ENCODE results near the gene KIF5A. TPM values are rescaled to one million over a fixed set of nuclear protein-coding genes. Genes with fewer than 3 reads are reported as not detected.

KIF5A gene
- total RNA-seq, 2 donors from 2014 or later = 2.3 to 4.5 TPM

GRCh38 chr12:57604992-57605810, 55.4 kb downstream of the KIF5A start:
- peaks cover 24% of the 10 kb centered on the region for H3K4me1 Mint-ChIP-seq
- H3K9me3 ChIP-seq (ENCODE audit: control insufficient read depth, low read length) = no peaks in the 10 kb centered on the region
- H3K4me3 Mint-ChIP-seq = peak overlapping the region; percentile 83
- peak overlapping the region; percentile 68 for H3K27ac ChIP-seq (ENCODE audit: low read depth, low read length)
- WGBS, 2 experiments (ENCODE audit: insufficient coverage in 1 of 2, insufficient read length in 1 of 2) = 5 to 24% methylated on average over 4 to 24 of the region's 25 CpGs
- peaks cover 8% of the 10 kb centered on the region for H3K27me3 Mint-ChIP-seq (ENCODE audit: insufficient read depth)
- peak; percentile 85 for DNase-seq
- H3K36me3 Mint-ChIP-seq (ENCODE audit: low read depth) = peaks cover 39% of the 10 kb centered on the region
- H3K4me3 ChIP-seq (ENCODE audit: low read length) = peak overlapping the region; percentile 85
- peak overlapping the region; percentile 77 for H3K27ac Mint-ChIP-seq
- H3K9me3 Mint-ChIP-seq = no peaks in the 10 kb centered on the region
- peaks cover 32% of the 10 kb centered on the region for H3K36me3 ChIP-seq (ENCODE audit: control insufficient read depth, insufficient read depth, low read length)
- H3K4me1 ChIP-seq (ENCODE audit: control insufficient read depth, insufficient read depth, low read length) = peaks cover 7% of the 10 kb centered on the region
- TF ChIP-seq CTCF (conservative IDR thresholded peaks at IDR 0.05) = no peak
- H3K27me3 ChIP-seq (ENCODE audit: control insufficient read depth, insufficient read depth, low read length, poor library complexity, severe bottlenecking) = peaks cover 6% of the 10 kb centered on the region
- H3K9ac ChIP-seq (ENCODE audit: extremely low read depth, low read length, poor library complexity, severe bottlenecking) = peak overlapping the region; percentile 35

DNA sequence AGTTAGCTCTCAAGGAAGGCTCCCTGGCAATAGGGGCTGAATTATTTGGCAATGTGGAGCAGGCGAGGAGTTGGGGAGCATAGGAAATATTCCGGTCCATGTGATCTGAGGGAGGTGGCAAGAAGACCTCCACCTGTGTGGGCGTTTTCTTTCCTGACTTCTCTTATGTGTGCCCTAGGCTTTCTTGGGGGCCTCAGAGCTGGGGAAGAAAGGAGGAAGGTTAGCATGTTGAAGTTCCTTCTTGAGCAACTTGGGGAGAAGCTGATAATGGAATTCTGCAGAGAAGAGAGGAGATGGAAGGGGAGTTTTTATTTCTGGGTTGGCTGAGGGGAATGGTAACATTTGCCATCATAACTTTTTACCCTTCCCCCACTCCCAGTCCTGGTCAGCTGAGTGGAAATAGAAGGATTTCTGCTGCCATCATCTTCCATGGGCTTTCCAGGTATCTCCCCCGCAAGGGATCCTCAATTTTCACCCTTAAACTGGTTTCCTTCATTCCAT, 56.0 kb downstream of the KIF5A start:
- Mint-ChIP-seq H3K27ac (no peak overlapping the region), H3K27me3 (ENCODE audit: insufficient read depth) (peaks cover 15% of the 10 kb centered on the region), H3K4me1 (peaks cover 26% of the 10 kb centered on the region), H3K4me3 (peak overlapping the region; percentile 83), H3K36me3 (ENCODE audit: low read depth) (peaks cover 33% of the 10 kb centered on the region), H3K9me3 (no peaks in the 10 kb centered on the region)
- TF ChIP-seq CTCF (conservative IDR thresholded peaks at IDR 0.05) = no peak
- Histone ChIP-seq H3K9me3 (ENCODE audit: control insufficient read depth, low read length) (no peaks in the 10 kb centered on the region), H3K36me3 (ENCODE audit: control insufficient read depth, insufficient read depth, low read length) (peaks cover 26% of the 10 kb centered on the region), H3K27ac (ENCODE audit: low read depth, low read length) (no peak overlapping the region), H3K27me3 (ENCODE audit: control insufficient read depth, insufficient read depth, low read length, poor library complexity, severe bottlenecking) (peaks cover 12% of the 10 kb centered on the region), H3K4me3 (ENCODE audit: low read length) (peak overlapping the region; percentile 85), H3K9ac (ENCODE audit: extremely low read depth, low read length, poor library complexity, severe bottlenecking) (no peak overlapping the region), H3K4me1 (ENCODE audit: control insufficient read depth, insufficient read depth, low read length) (peaks cover 7% of the 10 kb centered on the region)
- DNase-seq = no peak
- 72 to 90% methylated on average over 4 of the region's 4 CpGs for WGBS, 2 experiments (ENCODE audit: insufficient coverage in 1 of 2, insufficient read length in 1 of 2)

- H3K4me3 ChIP-seq (ENCODE audit: low read length) = peak overlapping the region; percentile 85
- H3K36me3 ChIP-seq (ENCODE audit: control insufficient read depth, insufficient read depth, low read length) = peaks cover 20% of the 10 kb centered on the region
- no peak overlapping the region for H3K27ac ChIP-seq (ENCODE audit: low read depth, low read length)
- Mint-ChIP-seq H3K36me3 (ENCODE audit: low read depth) (peaks cover 27% of the 10 kb centered on the region), H3K4me3 (no peak overlapping the region), H3K9me3 (no peaks in the 10 kb centered on the region), H3K4me1 (peaks cover 26% of the 10 kb centered on the region), H3K27me3 (ENCODE audit: insufficient read depth) (peaks cover 16% of the 10 kb centered on the region), H3K27ac (no peak overlapping the region)
- DNase-seq = no peak
- H3K9ac ChIP-seq (ENCODE audit: extremely low read depth, low read length, poor library complexity, severe bottlenecking) = no peak overlapping the region
- H3K9me3 ChIP-seq (ENCODE audit: control insufficient read depth, low read length) = no peaks in the 10 kb centered on the region
- H3K27me3 ChIP-seq (ENCODE audit: control insufficient read depth, insufficient read depth, low read length, poor library complexity, severe bottlenecking) = peaks cover 15% of the 10 kb centered on the region
- H3K4me1 ChIP-seq (ENCODE audit: control insufficient read depth, insufficient read depth, low read length) = peaks cover 7% of the 10 kb centered on the region
- WGBS, 2 experiments (ENCODE audit: insufficient coverage in 1 of 2, insufficient read length in 1 of 2) = 92% methylated on average over 2 of the region's 2 CpGs; no CpG with 5 or more reads in 1 of the 2 experiments
- TF ChIP-seq CTCF (conservative IDR thresholded peaks at IDR 0.05) = no peak
Observed at GRCh38 chr12:57606399-57606798, 56.6 kb downstream of the KIF5A start.

Measured in endodermal cell (in vitro differentiated cells).